ENCODE results near the gene PIK3IP1.
A peak's percentile ranks its signal among the peaks of the same experiment; 100 is the strongest.

Gene PIK3IP1

GRCh38 chr22:31308181-31308580 is 15.9 kb upstream of the PIK3IP1 start:
- DNase-seq (ENCODE audit: low spot score) = no peak

GRCh38 chr22:31305194-31305593 is 12.9 kb upstream of the PIK3IP1 start:
- no peak for DNase-seq (ENCODE audit: low spot score)

GRCh38 chr22:31302537-31302936 is 10.2 kb upstream of the PIK3IP1 start:
- no peak for DNase-seq (ENCODE audit: low spot score)

- no peak for DNase-seq (ENCODE audit: low spot score)
Measured at GRCh38 chr22:31302006-31302405, 9.7 kb upstream of the PIK3IP1 start.

GRCh38 chr22:31300896-31301295 is 8.6 kb upstream of the PIK3IP1 start:
- no peak for DNase-seq (ENCODE audit: low spot score)

- DNase-seq (ENCODE audit: low spot score) = peak; percentile 41
Measured at GRCh38 chr22:31295831-31296657, 3.8 kb upstream of the PIK3IP1 start.

DNA sequence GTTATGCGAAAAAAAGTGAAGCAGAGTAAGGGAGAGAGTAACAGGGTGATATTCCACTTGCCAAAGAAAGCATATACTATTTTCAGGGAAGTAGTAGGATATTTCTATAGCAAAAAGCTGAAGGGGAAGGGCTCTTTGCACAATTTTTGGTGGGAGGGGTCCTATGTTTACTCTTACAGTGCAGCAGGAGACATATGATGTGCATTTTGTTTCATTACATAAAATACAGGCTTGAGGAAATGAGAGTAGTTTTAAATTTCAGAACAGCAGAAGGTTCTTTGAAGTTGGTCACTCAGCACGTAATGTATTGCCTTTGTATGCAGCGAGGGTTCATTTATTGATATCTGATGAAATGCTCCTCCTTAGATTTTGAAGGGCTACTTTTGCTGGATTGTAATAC is 3.1 kb upstream of the PIK3IP1 start:
- DNase-seq (ENCODE audit: low spot score) = no peak

DNA sequence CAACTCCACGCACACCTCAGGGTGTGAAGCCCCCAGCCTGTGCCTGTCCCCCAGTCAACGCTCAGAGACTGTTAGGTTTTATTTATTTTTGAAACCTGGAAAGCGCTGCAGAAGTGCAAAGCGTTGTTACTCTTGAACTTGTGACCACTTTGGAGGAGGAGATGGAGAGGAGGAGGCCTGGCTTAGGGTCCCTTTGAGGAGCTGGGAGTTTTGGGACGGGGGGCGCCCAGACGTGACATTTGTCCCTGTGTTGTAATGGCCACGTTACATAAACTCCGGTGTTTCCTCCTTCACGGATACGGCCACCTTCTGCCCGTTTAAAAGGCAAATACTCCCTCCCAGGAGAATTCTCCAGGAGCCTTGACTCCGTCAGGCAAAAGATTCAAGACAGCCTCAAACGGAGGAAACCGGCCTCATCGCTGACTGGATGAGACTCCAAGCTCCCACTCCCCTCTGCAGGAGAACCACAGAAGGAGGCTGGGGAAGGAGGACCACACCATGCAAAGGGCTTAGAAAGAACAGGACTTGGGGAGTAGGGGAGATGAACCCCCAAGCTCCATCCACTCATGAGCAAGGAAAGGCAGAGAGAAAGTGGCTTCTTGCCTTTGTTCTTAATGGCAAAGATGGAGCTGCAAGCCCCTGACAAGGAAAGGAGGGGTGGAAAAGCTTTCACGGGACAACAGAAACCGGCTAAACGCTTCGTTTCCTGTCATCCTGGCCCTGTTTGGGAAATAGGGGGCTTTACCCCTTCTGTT is 630 bp downstream of the PIK3IP1 start:
- DNase-seq (ENCODE audit: low spot score) = no peak

- DNase-seq (ENCODE audit: low spot score) = peak; percentile 98
Measured at GRCh38 chr22:31290494-31291471, 1.5 kb downstream of the PIK3IP1 start.

DNA sequence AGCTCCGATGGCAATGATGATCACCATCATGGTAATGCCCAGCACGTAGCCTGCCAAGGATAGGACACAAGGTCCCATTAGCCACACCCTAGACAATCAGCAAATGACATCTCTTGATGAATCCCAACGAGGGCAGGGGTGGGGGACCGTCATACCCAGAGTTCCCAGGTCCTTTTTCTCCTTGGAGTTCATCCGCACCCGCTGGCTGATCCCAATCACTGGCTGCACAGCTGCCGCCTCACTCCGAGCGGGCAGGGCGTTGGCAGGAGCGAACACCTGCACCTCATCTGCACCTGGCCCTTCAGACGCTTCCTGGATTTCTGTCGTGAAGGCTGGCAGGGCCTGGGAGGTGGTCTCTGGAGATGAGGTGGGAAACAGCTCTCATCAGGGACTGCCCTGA is 2.9 kb downstream of the PIK3IP1 start:
- DNase-seq (ENCODE audit: low spot score) = no peak

GRCh38 chr22:31288496-31289240 is 3.6 kb downstream of the PIK3IP1 start:
- no peak for DNase-seq (ENCODE audit: low spot score)

- no peak for DNase-seq (ENCODE audit: low spot score)
Measured at GRCh38 chr22:31287818-31288495, 4.3 kb downstream of the PIK3IP1 start.

- no peak for DNase-seq (ENCODE audit: low spot score)
Measured at GRCh38 chr22:31286360-31287255, 5.7 kb downstream of the PIK3IP1 start.

DNA sequence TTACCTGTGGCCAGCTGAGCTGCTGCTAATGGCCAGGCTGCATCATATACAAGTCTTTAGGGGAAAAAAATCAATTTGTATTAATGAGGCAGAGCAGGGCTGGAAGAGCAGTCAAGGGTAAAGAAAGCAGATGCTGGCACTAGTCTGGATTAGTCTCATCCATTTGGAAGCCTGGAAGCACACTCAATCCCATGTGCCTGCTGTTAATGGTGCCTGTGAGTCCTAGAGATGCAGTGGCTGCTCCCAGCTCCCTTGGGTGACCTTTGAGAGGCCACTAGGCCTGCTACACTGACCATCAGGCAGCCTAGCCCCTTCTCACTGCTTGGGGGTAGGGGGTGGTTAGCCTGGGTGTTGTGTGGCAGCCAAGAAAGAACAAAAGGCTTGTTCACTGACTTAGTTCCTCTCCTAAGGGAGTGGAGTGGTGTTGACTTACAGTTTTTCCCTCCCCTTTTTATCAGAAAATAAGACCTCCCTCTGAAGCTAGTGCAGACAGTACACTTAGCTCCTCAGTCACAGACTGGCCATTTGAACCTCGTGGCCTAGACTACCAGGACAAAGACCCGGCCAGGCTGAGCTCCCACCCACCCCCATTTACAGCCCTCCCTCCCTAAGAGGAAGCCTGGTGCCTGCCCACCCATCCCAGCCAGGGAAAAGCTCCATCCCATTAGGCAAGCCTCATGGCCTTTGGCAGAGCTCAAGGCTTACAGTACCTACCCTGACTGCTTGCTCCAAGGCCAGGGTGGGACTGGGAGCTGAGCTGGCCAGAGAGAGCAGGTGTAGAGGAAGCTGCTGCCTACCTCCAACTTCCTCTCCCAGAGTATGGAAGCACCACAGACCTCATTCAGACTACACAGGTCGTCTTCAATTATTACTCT is 7.8 kb downstream of the PIK3IP1 start:
- DNase-seq (ENCODE audit: low spot score) = no peak

DNA sequence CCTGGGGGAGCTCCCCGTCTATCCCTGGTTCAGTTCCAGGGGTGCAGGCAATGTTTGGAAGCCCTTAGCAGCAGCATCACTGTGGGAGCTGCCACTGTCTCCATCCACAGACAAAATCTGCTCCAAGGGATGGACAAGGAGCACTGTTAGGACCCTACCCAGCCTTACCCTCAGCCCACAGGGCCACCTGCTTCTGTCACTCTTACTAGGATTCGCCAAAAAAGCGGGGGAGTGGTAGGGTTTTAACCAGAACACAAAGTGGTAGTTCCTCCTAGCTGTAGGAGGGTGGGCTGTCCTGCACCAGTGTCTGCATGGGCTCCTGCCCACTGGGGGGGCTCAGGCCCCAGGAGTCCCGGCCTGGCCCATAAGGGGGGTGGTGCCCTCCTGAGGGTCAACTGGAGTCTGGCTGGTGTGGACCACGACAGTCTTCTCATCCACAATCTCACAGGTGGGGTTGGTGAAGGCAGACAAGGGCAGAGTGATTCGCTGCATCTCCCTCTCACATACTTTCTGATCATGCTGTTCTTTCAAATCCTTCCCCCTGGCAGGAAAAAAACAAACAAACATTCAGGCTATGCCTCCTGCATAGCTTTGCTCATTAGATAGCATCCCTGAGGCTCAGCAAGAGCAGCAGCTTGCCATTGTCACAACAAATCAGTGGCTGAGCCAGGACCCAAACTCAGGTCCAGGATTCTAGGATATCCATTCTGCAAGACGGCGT is 9.4 kb downstream of the PIK3IP1 start:
- no peak for DNase-seq (ENCODE audit: low spot score)

GRCh38 chr22:31281733-31282132 is 10.6 kb downstream of the PIK3IP1 start:
- DNase-seq (ENCODE audit: low spot score) = no peak

DNA sequence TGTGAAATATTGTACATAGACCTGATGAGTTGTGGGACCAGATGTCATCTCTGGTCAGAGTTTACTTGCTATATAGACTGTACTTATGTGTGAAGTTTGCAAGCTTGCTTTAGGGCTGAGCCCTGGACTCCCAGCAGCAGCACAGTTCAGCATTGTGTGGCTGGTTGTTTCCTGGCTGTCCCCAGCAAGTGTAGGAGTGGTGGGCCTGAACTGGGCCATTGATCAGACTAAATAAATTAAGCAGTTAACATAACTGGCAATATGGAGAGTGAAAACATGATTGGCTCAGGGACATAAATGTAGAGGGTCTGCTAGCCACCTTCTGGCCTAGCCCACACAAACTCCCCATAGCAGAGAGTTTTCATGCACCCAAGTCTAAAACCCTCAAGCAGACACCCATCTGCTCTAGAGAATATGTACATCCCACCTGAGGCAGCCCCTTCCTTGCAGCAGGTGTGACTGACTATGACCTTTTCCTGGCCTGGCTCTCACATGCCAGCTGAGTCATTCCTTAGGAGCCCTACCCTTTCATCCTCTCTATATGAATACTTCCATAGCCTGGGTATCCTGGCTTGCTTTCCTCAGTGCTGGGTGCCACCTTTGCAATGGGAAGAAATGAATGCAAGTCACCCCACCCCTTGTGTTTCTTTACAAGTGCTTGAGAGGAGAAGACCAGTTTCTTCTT is 12.3 kb downstream of the PIK3IP1 start:
- no peak for DNase-seq (ENCODE audit: low spot score)

- DNase-seq (ENCODE audit: low spot score) = no peak
Measured at GRCh38 chr22:31279327-31279669, 13.0 kb downstream of the PIK3IP1 start.
